Bronchial epithelial cell (primary cell): ENCODE data around the gene SEMA3B. TPM values are rescaled to one million over a fixed set of nuclear protein-coding genes. Genes with fewer than 3 reads are reported as not detected.
"Not testable (repeated sequence)": the region's sequence is repeated elsewhere in the genome, so short reads cannot be mapped to it uniquely, and the experiment has no call there.

Source experiments
- DNase-seq: peaks from one replicate; pipeline ENCODE4 v3.0.0-alpha.2; 2010; ENCODE audit warnings: low read depth
- FAIRE-seq: peaks from 2 replicates; lab custom pipeline; 2011; peaks lifted over from hg19 to GRCh38; lab: Jason Lieb, UNC
- H3K27me3 ChIP-seq: 2 replicates; pipeline ENCODE4 v1.5.1; 2011; ENCODE audit warnings: low read length; ENCODE audit not compliant: control insufficient read depth, insufficient read depth
- H3K36me3 ChIP-seq: 2 replicates; pipeline ENCODE4 v1.5.1; 2011; ENCODE audit warnings: low read length; ENCODE audit not compliant: control insufficient read depth, insufficient read depth
- H3K4me3 ChIP-seq: 2 replicates; pipeline ENCODE4 v1.5.1; 2011; ENCODE audit warnings: mild to moderate bottlenecking, low read depth, low read length, control low read depth
- total RNA-seq: library from RNA; depleted of rRNA; stranded (reverse); fragments of >200 nt; gene quantifications from 2 replicates; pipeline ENCODE4 v1.2.1, GENCODE V29; 2014
- TF ChIP-seq, protein P1 (sequence below): IDR thresholded peaks from 2 replicates; pipeline ENCODE4 v1.5.1; 2011; ENCODE audit warnings: mild to moderate bottlenecking, moderate library complexity, low read length, control low read depth, inconsistent platforms; ENCODE audit not compliant: insufficient read depth, severe bottlenecking

The SEMA3B gene
- total RNA-seq, 1 donor from 2014 or later = 7.1 TPM

DNA sequence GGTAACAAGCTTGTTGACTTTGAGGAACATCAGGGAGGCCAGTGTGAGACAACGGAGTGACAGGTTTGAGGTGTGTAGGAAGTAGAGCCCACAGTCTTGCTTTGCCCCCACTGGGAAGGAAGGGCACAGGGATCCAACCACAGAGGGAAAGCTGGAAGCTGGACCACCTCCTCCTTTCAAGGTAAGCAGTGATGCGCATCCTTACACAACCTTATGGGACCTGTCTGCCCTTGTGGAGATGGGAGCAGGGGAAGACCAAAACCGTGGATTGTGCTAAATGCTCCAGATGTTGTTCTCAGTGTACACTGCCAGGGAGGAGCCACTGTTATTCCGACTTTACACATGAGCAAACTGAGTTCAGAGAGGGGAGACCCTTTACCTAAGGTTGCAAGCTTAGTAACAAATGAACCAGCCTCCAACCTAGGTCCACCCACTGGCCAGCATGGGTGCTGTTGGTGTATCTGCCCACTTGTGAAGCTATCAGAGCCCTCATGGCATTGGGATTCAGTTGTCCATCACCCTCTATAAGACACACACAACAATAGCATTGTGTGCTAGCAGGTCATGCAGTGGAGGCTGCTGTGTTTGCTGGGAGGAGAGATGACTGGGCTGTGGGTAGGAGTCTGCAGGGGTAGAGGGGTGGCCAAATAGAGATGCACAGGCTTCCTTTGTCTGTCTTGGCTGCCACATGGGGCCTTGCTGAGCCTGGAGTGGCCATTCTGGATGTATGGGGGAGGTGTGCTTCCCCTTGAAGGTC lies 9.4 kb downstream of the SEMA3B start:
- DNase-seq (no peak), FAIRE-seq (peak; percentile 80)
- H3K27me3 ChIP-seq = no peaks in the 10 kb centered on the region
- H3K4me3 ChIP-seq = no peak overlapping the region
- TF ChIP-seq, protein P1, sequence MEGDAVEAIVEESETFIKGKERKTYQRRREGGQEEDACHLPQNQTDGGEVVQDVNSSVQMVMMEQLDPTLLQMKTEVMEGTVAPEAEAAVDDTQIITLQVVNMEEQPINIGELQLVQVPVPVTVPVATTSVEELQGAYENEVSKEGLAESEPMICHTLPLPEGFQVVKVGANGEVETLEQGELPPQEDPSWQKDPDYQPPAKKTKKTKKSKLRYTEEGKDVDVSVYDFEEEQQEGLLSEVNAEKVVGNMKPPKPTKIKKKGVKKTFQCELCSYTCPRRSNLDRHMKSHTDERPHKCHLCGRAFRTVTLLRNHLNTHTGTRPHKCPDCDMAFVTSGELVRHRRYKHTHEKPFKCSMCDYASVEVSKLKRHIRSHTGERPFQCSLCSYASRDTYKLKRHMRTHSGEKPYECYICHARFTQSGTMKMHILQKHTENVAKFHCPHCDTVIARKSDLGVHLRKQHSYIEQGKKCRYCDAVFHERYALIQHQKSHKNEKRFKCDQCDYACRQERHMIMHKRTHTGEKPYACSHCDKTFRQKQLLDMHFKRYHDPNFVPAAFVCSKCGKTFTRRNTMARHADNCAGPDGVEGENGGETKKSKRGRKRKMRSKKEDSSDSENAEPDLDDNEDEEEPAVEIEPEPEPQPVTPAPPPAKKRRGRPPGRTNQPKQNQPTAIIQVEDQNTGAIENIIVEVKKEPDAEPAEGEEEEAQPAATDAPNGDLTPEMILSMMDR = no peak
- no peaks in the 10 kb centered on the region for H3K36me3 ChIP-seq

DNA sequence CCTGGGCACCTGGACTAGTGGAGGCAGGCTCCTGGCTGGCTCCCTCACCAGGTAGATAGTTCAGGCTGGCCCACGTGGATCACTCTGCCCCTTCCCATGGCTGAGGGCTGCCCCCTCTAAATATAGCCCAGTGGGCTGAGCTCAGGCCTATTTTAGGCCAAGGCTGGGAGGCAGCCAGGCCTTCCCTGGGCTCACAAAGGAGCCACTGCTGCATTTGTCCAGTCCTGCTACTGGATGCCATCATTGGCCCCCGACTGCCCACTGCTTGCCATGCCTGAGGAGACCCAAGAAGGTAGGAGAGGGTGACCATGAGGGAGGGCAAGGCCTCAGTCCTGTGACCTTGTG lies 9.9 kb downstream of the SEMA3B start, which contains the start of gene LSMEM2:
Gene LSMEM2 (plus strand): TSS at position 208 of the 345 bp plus-strand sequence. CDS start 27 bp downstream, at position 235.
- peak; percentile 66 for FAIRE-seq
- H3K27me3 ChIP-seq = no peaks in the 10 kb centered on the region
- TF ChIP-seq, protein P1 = no peak
- no peaks in the 10 kb centered on the region for H3K36me3 ChIP-seq
- H3K4me3 ChIP-seq = no peak within 1 kb of the TSS
- DNase-seq = no peak

DNA sequence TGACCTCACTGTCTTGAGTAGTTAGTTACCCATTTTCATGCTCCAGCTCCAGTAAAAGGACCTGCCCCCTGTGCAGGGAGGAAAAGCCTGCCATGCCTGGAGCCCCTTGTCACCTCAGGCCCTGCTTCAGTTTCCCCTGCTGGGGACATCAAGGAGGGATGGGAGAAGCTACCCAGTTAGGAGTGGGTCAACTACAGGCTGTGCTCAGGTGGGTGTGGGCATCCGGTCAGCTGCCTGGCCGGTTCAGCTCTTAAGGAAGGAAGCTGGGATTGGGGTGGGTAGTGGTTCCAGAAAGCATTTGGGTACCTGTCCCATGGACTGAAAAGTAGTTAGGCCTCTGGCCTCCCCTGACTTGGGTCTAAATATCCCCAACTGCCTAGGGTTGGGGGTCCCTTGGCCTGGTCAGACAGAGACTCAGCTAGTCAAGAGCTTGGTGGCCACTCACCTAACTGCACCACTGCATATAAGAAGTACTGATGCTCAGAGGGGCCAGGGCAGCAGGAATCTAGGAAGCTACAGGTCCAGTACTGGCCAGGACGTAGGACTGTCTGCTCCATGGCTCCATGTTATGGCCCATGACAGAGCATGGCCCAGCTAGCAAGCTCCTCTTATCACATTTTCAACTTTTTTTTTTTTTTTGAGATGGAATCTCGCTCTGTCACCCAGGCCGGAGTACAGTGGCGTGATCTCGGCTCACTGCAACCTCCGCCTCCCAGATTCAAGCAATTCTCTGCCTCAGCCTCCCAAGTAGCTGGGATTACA lies 10.5 kb downstream of the SEMA3B start:
- no peak for FAIRE-seq
- TF ChIP-seq, protein P1 = no peak
- no peak for DNase-seq
- Histone ChIP-seq H3K27me3 (no peaks in the 10 kb centered on the region), H3K36me3 (no peaks in the 10 kb centered on the region), H3K4me3 (no peak overlapping the region)

DNA sequence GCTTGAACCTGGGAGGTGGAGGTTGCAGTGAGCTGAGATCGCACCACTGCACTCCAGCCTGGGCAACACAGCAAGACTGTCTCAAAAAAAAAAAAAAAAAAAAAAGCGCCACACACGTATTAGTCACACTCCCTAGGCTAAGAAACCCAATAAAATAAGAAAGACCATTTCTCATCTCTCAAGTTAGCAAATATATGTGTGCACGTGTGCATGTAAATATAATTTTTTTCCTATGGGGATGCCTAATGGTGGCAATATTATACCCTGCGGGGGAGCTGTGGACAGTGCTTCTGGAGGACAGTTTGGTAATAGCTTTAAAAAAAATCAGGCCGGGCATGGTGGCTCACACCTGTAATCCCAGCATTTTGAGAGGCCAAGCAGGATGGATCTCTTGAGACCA lies 15.2 kb downstream of the SEMA3B start:
- not testable (repeated sequence) for H3K27me3 ChIP-seq, H3K4me3 ChIP-seq, FAIRE-seq, DNase-seq
- peaks cover 19% of the 10 kb centered on the region for H3K36me3 ChIP-seq

DNA sequence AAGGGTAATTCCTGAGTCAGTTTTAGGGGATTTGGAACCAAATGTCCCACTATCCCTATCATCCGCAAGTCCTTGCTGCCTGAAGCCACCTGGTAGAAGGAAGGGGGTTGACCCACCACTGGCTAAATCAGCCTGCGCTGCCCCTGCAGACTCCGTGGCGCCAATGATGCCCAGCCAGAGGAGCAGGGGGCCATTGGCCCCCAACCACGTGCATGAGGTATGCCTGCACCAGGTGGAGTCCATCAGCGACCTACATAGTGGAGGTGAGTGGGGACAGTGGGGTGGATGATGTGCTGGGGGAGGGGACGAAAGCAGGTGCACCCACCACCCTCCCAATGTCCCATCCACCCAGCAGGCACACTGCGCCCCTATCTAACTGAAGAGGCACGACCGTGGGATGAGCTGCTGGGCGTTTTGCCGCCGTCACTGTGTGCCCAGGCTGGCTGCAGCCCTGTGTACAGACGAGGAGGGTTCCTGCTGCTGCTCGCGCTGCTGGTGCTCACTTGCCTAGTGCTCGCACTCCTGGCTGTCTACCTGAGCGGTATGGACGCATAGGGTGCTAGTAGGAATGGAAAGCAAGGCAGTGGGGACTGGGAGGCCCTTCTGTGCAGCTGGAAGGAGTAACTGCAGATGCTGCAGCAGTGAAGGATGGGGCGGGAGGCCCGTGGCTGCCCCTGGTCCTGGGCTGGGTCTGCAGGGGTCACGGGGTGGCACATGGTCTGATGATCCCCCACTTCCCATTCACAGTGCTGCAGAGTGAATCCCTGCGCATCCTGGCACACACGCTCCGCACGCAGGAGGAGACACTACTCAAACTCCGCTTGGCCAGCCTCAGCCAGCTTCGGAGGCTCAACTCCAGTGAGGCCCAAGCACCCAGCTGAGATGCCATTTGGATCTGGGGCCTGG lies 17.6 kb downstream of the SEMA3B start:
- peaks cover 34% of the 10 kb centered on the region for H3K36me3 ChIP-seq
- TF ChIP-seq, protein P1 = no peak
- DNase-seq (no peak), FAIRE-seq (no peak)
- H3K4me3 ChIP-seq = no peak overlapping the region
- no peaks in the 10 kb centered on the region for H3K27me3 ChIP-seq

DNA sequence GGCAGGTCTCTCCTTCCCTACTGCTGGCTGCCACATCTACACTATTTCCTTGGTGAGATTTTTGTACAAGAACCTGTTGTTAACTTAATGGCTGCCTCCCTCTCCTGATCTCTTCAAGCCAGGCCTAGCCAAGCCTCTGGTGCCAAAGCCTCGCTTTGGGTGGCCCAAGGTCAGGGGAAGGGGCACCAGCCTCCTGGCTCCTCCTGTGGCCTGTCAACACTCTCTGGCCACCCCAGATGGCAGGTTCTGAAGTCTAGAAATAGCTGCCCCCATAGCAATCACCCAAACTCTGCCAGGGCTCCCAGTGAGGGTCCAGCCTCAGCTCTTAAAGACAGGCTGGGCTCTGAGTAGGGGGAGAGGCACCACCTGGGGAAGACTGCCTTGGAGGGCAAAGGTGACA lies 18.3 kb downstream of the SEMA3B start:
- FAIRE-seq = no peak
- Histone ChIP-seq H3K4me3 (no peak overlapping the region), H3K27me3 (no peaks in the 10 kb centered on the region), H3K36me3 (peaks cover 34% of the 10 kb centered on the region)
- DNase-seq = no peak
- TF ChIP-seq, protein P1 = no peak
